ENCODE data around the gene PON3.

The PON3 gene

GRCh38 chr7:95427914-95428516, 31.8 kb upstream of the PON3 start:
- ChIA-PET CTCF (interaction anchor here (1.0 to 3.2 kb wide), 4 partner anchors 9 to 49 kb away, joined by 3 to 8 read pairs (median 4); partner anchors contain the start of gene PON3), POLR2A (no interaction called here)

GRCh38 chr7:95427166-95427565, 31.0 kb upstream of the PON3 start:
- CTCF ChIA-PET: interaction anchor here (1.0 to 1.1 kb wide), 3 partner anchors 10 to 49 kb away, joined by 3 to 4 read pairs (median 3); partner anchors contain the start of gene PON3
- TF ChIP-seq CTCF (IDR thresholded peaks at IDR 0.05; ENCODE audit: control extremely low read depth, extremely low read depth, low read depth, missing control alignments): no peak
- DNase-seq (ENCODE audit: extremely low spot score): no peak
- POLR2A ChIA-PET: no interaction called here

More at GRCh38 chr7:95427914-95428516, 31.8 kb upstream of the PON3 start:
- DNase-seq (ENCODE audit: extremely low spot score): no peak
- no peak for TF ChIP-seq CTCF (IDR thresholded peaks at IDR 0.05; ENCODE audit: control extremely low read depth, extremely low read depth, low read depth, missing control alignments)

GRCh38 chr7:95425694-95426093, 29.5 kb upstream of the PON3 start:
- POLR2A ChIA-PET: no interaction called here

GRCh38 chr7:95424716-95425115, 28.5 kb upstream of the PON3 start:
- DNase-seq (ENCODE audit: extremely low spot score): no peak
- no peak for TF ChIP-seq CTCF (IDR thresholded peaks at IDR 0.05; ENCODE audit: control extremely low read depth, extremely low read depth, low read depth, missing control alignments)
- ChIA-PET POLR2A (no interaction called here), CTCF (interaction anchor here (1.0 to 1.5 kb wide), 2 partner anchors 10 to 18 kb away, joined by 4 to 5 read pairs; partner anchors contain the start of gene PON2)

More at GRCh38 chr7:95425694-95426093, 29.5 kb upstream of the PON3 start:
- no peak for DNase-seq (ENCODE audit: extremely low spot score)
- CTCF ChIA-PET: interaction anchor here (0.9 to 1.5 kb wide), 3 partner anchors 9 to 19 kb away, joined by 3 to 5 read pairs (median 4); partner anchors contain the start of gene PON2
- TF ChIP-seq CTCF (IDR thresholded peaks at IDR 0.05; ENCODE audit: control extremely low read depth, extremely low read depth, low read depth, missing control alignments): no peak

- no peak for TF ChIP-seq CTCF (IDR thresholded peaks at IDR 0.05; ENCODE audit: control extremely low read depth, extremely low read depth, low read depth, missing control alignments)
- POLR2A ChIA-PET: no interaction called here
- CTCF ChIA-PET: interaction anchor here (0.8 kb wide), 1 partner anchor 24 kb away, joined by 3 read pairs; no protein-coding TSS in a partner anchor
- DNase-seq (ENCODE audit: extremely low spot score): no peak
These were observed 25.8 kb upstream of the PON3 start for GRCh38 chr7:95421847-95422444.

GRCh38 chr7:95421000-95421846, 25.0 kb upstream of the PON3 start:
- no peak for DNase-seq (ENCODE audit: extremely low spot score)

More at GRCh38 chr7:95421000-95421846, 25.0 kb upstream of the PON3 start:
- ChIA-PET POLR2A (no interaction called here), CTCF (no interaction called here)
- no peak for TF ChIP-seq CTCF (IDR thresholded peaks at IDR 0.05; ENCODE audit: control extremely low read depth, extremely low read depth, low read depth, missing control alignments)
